Activated T-cell treated with anti-CD3 and anti-CD28 coated beads, Interleukin-2, amount 50 U/mL, for 48 hours (primary cell): ENCODE data around the gene MICALL1.
A peak's percentile ranks its signal among the peaks of the same experiment; 100 is the strongest.

Experiments used
- DNase-seq, 2 experiments: peaks; one replicate each; pipeline ENCODE4 v3.0.0-alpha.2; 2020

Gene MICALL1

GRCh38 chr22:37905534-37906363 is at the start of gene MICALL1:
TSS of gene MICALL1 (plus strand) at chr22:37906297. CDS start at chr22:37906423, 126 bp downstream.
- DNase-seq = peak; percentile 66 to 81

DNA sequence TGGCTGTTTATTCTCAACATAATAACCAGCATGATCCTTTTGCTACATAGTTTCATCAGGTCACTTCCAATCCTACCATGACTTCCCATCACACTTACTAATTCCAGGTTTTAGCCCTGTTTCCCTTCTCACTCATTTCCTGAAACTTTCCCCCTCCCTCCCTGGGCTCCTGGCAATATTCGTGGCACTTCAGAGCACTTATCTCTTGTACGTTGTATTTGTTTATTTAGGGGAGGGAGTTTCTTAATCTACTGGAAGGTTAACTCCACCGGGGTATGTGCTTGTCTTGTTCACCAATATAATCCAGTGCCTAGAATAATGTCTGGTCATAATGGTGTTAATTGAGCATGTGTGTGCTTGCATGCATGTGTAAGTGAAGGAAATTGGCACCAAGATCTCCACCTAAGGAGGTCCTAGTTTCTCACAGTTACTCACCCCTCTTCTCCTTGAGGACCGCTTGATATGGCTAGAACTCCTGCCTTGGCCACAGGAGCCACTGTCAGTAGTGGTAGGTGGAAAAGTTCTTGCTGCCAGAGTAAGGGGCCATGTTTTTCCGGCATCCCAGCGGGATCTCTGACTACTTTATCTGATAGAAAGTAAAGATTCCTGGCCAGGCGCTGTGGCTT is 45.2 kb upstream of the MICALL1 start:
- no peak for DNase-seq

GRCh38 chr22:37862570-37863325 is 43.3 kb upstream of the MICALL1 start:
- DNase-seq = no peak

GRCh38 chr22:37865510-37865909 is 40.6 kb upstream of the MICALL1 start:
- no peak for DNase-seq

- no peak for DNase-seq
Observed at GRCh38 chr22:37870273-37870672, 35.8 kb upstream of the MICALL1 start.

DNA sequence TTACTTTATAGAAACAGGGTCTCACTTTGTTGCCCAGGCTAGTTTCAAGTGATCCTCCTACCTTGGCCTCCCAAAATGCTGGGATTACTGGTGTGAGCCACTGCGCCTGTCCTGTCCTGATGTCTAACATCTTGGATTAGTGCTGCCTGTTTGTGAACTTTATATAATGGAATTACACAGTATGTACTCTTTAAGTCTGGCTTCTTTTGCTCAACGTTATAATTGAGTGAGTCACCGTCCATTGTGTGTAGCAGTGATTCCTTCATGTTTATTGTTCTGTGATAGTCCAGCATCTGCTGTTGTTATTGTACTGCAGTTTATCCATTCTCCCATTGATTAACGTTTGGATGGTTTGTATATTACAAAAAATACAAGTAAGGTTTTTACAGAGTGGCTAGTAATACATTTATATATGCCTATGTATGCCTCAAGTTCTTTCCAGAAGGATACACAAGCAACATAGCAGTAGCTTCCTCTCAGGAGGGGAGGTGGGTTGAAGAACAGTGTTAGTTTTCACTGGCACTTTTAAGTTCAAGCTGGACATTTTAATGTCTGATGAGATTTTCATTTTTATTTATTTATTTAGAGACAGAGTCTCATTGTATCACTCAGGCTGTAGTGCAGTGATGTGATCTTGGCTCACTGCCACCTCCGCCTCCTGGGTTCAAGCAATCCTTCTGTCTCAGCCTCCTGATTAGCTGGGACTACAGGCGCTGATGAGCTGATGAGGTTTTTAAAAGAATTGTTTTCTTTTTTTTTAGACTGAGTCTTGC is 25.2 kb upstream of the MICALL1 start:
- DNase-seq = no peak

DNA sequence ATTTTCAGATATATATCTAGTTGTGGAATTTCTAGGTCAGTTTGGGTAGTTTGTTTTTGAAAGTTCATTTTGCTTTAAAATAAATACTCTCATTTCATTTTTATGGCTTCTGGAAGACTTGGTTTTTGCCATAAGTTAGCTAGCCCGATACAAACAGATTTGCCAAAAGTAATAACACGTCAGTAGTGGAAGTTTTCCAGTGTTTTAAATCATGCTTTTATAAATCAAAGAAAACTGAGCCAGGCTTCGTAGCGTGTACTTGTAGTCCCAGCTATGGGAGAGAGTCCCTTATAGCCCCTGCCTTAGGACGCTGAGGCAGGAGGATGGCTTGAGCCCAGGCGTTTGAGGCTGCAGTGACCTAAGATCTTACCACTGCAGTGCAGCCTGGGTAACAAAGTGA is 21.7 kb upstream of the MICALL1 start:
- no peak for DNase-seq

DNA sequence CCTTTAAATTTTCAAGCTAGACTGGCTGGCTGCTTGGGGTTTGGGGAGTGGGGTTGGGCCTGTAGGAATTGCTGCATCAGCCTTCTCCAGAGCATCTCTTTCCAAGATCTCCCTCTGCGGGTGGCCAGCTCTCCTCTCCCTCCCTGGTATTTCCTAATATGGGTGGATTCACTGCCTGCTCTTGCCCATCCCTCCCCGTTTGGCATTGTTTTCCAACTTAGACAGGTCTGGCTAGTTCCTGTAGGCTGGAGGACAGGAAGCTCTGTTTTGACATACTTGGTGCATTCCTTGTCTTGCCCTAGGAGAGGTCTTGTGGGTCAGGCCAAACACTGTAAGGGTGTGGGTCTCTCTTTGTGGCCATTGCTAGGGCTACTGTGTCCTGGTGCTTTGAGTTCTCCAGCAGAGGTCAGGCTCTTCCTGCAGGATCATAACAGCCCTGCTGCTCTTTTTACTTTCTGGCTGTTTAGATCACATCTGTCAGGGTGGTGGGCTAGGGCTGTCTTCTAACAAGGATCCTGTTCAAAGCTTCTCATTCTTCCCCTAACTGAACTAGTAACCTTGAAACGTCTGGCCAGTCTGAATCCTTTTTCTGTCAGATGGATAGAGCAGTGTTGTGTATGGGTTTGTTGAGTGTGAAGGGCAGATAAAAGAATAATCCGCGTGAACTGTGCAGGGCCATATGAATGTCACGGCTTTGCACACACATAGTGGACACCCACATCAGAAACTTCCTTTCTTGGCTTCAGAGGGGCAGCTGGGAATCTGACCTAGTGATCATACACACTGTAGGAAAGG is 18.3 kb upstream of the MICALL1 start:
- no peak for DNase-seq

- DNase-seq = no peak
Observed at GRCh38 chr22:37891926-37892325, 14.2 kb upstream of the MICALL1 start.

DNA sequence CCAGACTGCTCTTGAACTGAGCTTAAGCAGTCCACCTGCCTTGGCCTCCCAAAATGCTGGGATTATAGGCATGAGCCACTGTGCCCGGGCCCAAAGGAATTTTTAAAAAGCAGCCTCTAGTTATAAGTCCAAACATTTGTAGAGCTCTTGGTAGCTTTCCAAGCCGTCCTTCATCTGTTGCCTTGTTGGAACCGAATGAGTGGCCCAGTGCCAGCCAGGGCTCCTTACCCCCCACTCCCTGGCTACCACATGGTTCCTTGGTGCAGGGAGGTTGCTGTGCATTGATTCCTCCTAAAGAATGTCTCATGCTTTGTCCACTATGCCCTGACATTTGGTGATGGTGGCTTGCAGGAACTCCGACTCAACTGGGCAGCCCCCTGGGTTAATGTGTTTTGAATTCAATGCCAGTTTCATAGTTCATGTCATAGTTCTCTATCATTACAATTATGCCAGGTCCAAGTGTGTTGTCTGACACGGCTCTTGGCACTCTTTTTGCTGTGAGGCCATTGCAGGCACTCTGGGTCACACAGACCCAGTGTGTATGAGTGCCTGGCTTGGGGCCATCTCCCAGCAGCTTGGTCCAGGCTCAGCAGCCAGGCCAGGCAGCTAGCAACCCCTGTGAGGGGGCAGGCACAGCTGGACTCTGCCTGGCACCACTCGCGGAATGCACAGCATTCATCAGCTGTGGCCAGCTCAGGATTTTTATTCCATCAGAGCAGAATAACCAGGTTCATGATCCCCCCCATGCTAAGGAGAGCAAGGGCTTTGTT is 13.3 kb upstream of the MICALL1 start:
- DNase-seq = no peak

DNA sequence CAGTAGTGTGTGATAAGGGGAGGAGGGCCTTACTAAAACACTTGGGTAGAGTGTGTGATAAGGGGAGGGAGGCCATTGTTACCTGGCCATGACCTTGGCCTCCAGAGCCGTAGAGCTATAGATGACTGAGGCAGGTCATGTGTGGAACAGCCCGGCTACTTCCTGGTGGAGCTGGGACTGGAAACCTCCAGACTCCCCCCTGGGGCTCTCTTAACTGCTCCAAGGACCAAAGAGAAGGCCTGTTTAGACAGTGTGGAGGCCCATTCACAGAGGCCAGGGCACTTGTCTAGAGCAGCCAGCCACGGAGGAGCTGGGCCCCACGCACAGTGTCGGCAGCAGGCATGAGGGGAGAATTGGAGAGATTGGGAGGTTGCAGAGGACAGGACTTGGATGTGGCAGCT is 12.5 kb upstream of the MICALL1 start:
- no peak for DNase-seq

GRCh38 chr22:37894939-37895670 is 11.0 kb upstream of the MICALL1 start:
- no peak for DNase-seq

- DNase-seq = peak; percentile 38 to 46
Observed at GRCh38 chr22:37896181-37896592, 9.9 kb upstream of the MICALL1 start.

GRCh38 chr22:37896939-37897338 is 9.2 kb upstream of the MICALL1 start:
- DNase-seq = no peak

GRCh38 chr22:37897807-37898206 is 8.3 kb upstream of the MICALL1 start:
- no peak for DNase-seq

DNA sequence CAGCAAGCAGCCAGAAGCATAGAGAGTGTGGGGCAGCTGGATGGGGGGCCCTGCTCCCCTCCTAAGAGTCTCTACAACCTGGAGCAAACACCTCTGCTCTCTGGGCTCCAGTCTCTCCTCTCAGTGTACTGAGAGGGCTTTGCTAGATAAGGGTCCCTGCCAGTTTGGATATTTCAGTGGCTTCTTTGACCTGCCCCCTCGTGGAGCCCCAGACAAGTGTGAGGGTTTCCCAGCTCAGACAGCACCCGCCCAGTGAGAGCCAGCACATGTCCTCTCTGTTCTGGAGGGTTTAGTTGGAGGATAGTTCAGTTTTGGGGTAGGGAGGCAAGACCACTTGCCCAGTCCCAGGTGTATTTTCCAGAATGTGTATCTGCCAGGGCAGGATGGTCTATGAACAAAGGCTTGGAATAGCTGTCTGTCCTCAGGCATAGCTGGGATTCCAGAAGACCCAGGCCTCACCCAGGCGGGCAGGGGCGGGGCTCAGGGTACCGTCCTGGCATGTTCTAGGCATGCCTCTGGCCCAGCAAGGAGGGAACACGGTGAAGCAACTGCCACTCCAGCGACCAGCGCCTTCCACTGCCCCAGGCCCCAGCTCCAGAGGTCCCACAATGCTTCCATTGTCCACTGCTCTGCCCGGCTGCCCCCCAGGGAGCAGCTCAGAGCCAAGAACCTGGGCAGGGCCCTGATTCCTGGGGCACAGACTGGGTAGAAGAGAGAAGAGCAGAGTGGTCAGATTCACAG is 7.5 kb upstream of the MICALL1 start:
- no peak for DNase-seq

DNA sequence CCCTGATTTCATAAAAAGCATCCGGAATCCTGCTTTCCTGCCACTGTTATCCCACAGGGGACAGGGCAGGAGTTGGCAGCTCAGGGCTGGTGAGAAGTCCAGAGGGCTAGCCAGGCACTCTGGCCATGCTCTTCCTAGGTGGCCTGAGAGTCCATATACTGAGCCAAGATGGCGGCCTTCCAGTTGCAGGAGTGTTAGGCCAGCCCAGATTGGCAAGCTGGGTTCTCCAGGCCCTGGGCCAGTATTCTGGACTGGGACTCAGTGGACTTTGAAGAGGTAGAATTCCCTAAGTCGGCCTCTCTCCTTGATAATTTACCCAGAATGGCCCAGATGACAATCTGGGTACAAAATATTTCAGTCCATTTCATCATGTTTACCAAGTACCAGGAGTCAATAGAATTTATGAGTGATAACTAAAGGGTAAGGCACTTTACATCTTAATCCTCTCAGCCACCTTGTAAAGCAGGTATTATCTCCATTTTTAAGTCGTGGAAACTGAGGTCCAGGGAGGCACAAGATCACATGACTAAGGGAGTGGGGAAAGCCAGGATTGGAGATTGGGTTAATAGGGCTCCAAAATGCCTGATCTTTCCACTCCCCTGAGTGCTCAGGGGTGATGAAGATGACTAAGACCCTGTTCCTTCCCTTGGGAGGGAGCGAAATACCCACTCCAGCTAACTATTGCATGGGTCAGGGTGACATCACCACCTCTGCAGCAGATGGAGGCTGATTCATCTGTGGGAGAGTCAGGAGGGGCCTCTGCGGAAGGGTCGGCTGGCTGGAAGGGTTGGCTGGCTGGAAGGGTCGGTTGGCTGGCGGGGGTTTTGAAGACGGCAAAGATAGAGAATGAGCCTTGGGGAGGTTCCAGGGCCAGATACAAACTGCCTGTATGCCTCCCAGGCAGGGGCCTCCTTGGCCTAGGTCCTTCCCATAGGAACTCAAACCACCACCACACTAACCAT is 1.2 kb upstream of the MICALL1 start:
- DNase-seq = peak; percentile 37 to 52

- DNase-seq = peak; percentile 50 to 63
Observed at GRCh38 chr22:37906364-37907008, 389 bp downstream of the MICALL1 start.
